ENCODE results near the gene RGS12. TPM values are rescaled to one million over a fixed set of nuclear protein-coding genes. Genes with fewer than 3 reads are reported as not detected.

RGS12 gene
- total RNA-seq, 1 donor from 2014 or later = 67.5 TPM

GRCh38 chr4:3301450-3302172 is 8.8 kb downstream of the RGS12 start:
- DNase-seq (ENCODE audit: extremely low spot score, unreplicated experiment) = no peak
- Mint-ChIP-seq H3K36me3 (peaks cover 10% of the 10 kb centered on the region), H3K9me3 (peaks cover 5% of the 10 kb centered on the region), H3K27me3 (no peaks in the 10 kb centered on the region), H3K4me3 (no peak overlapping the region), H3K4me1 (ENCODE audit: unreplicated experiment) (peaks cover 69% of the 10 kb centered on the region), H3K27ac (no peak overlapping the region)
- TF ChIP-seq CTCF (conservative IDR thresholded peaks at IDR 0.05) = no peak

GRCh38 chr4:3302173-3302785 is 9.5 kb downstream of the RGS12 start:
- peaks cover 5% of the 10 kb centered on the region for H3K9me3 Mint-ChIP-seq
- DNase-seq (ENCODE audit: extremely low spot score, unreplicated experiment) = no peak
- peaks cover 66% of the 10 kb centered on the region for H3K4me1 Mint-ChIP-seq (ENCODE audit: unreplicated experiment)
- TF ChIP-seq CTCF (conservative IDR thresholded peaks at IDR 0.05) = no peak
- no peak overlapping the region for H3K27ac Mint-ChIP-seq
- H3K36me3 Mint-ChIP-seq = peaks cover 6% of the 10 kb centered on the region
- H3K4me3 Mint-ChIP-seq = no peak overlapping the region
- H3K27me3 Mint-ChIP-seq = no peaks in the 10 kb centered on the region

- DNase-seq (ENCODE audit: extremely low spot score, unreplicated experiment) = peak; percentile 64
- H3K36me3 Mint-ChIP-seq = no peaks in the 10 kb centered on the region
- H3K9me3 Mint-ChIP-seq = no peaks in the 10 kb centered on the region
- H3K27me3 Mint-ChIP-seq = no peaks in the 10 kb centered on the region
- H3K27ac Mint-ChIP-seq = no peak overlapping the region
- no peak for TF ChIP-seq CTCF (conservative IDR thresholded peaks at IDR 0.05)
- H3K4me1 Mint-ChIP-seq (ENCODE audit: unreplicated experiment) = peaks cover 67% of the 10 kb centered on the region
- H3K4me3 Mint-ChIP-seq = no peak overlapping the region
Observed at GRCh38 chr4:3302786-3303564, 10.2 kb downstream of the RGS12 start.

GRCh38 chr4:3303565-3303824 is 10.7 kb downstream of the RGS12 start:
- Mint-ChIP-seq H3K27me3 (no peaks in the 10 kb centered on the region), H3K36me3 (no peaks in the 10 kb centered on the region), H3K4me3 (no peak overlapping the region), H3K27ac (peak overlapping the region; percentile 1), H3K4me1 (ENCODE audit: unreplicated experiment) (peaks cover 68% of the 10 kb centered on the region), H3K9me3 (no peaks in the 10 kb centered on the region)
- TF ChIP-seq CTCF (conservative IDR thresholded peaks at IDR 0.05) = no peak
- no peak for DNase-seq (ENCODE audit: extremely low spot score, unreplicated experiment)

GRCh38 chr4:3303923-3304710 is 11.3 kb downstream of the RGS12 start:
- no peaks in the 10 kb centered on the region for H3K36me3 Mint-ChIP-seq
- no peak for DNase-seq (ENCODE audit: extremely low spot score, unreplicated experiment)
- H3K9me3 Mint-ChIP-seq = no peaks in the 10 kb centered on the region
- H3K4me1 Mint-ChIP-seq (ENCODE audit: unreplicated experiment) = peaks cover 65% of the 10 kb centered on the region
- H3K27ac Mint-ChIP-seq = peak overlapping the region; percentile 1
- H3K4me3 Mint-ChIP-seq = no peak overlapping the region
- no peaks in the 10 kb centered on the region for H3K27me3 Mint-ChIP-seq
- TF ChIP-seq CTCF (conservative IDR thresholded peaks at IDR 0.05) = no peak

Data from type B pancreatic cell (in vitro differentiated cells).